NB4 (cell line): Measurements from ENCODE around the gene R3HDM1.
"Not testable (repeated sequence)": the region's sequence is repeated elsewhere in the genome, so short reads cannot be mapped to it uniquely, and the experiment has no call there.

ENCODE experiments used
- POLR2A ChIP-seq: IDR thresholded peaks from 2 replicates; pipeline ENCODE4 v1.6.1; 2011; ENCODE audit warnings: mild to moderate bottlenecking; ENCODE audit not compliant: insufficient read length; ENCODE audit errors: extremely low read depth
- TF ChIP-seq, protein P1 (sequence below): IDR thresholded peaks from one replicate; pipeline ENCODE4 v1.5.1; 2012; ENCODE audit warnings: low read depth, low read length

DNA sequence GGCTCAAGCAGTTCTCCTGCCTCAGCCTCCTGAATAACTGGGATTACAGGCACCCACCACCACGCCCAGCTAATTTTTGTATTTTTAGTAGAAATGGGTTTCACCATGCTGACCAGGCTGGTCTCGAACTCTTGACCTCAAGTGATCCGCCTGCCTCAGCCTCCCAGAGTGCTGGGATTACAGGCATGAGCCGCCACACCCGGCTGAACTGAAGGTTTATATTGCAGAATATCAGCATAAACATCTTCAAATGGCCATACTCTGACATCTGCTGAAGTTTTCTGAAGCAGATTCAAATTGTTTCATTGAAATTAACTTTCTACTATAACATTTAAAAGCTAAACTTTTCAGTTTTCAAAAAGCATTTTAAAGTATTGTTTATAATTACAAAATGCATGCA, 172.8 kb downstream of the R3HDM1 start:
- TF ChIP-seq POLR2A = not testable (repeated sequence)
- TF ChIP-seq, protein P1, sequence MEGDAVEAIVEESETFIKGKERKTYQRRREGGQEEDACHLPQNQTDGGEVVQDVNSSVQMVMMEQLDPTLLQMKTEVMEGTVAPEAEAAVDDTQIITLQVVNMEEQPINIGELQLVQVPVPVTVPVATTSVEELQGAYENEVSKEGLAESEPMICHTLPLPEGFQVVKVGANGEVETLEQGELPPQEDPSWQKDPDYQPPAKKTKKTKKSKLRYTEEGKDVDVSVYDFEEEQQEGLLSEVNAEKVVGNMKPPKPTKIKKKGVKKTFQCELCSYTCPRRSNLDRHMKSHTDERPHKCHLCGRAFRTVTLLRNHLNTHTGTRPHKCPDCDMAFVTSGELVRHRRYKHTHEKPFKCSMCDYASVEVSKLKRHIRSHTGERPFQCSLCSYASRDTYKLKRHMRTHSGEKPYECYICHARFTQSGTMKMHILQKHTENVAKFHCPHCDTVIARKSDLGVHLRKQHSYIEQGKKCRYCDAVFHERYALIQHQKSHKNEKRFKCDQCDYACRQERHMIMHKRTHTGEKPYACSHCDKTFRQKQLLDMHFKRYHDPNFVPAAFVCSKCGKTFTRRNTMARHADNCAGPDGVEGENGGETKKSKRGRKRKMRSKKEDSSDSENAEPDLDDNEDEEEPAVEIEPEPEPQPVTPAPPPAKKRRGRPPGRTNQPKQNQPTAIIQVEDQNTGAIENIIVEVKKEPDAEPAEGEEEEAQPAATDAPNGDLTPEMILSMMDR = not testable (repeated sequence)
